Neural cell (in vitro differentiated cells): ENCODE measurements around the gene CTXN1.

Experiments
- CTCF ChIP-seq: fragments of 450-650 bp; IDR thresholded peaks from 2 replicates; pipeline ENCODE4 v1.5.1; 2014; ENCODE audit warnings: antibody characterized with exemption, mild to moderate bottlenecking, moderate library complexity; ENCODE audit not compliant: poor library complexity, severe bottlenecking
- EZH2 ChIP-seq: fragments of 200-600, 300-800 bp; shearing (Covaris generic), sonication (generic); IDR thresholded peaks from 2 replicates; pipeline ENCODE4 v1.6.1; 2014; ENCODE audit warnings: antibody characterized with exemption, low read length, borderline replicate concordance, mild to moderate bottlenecking; ENCODE audit not compliant: insufficient read depth, poor library complexity, severe bottlenecking
- POLR2AphosphoS5 ChIP-seq: IDR thresholded peaks from 2 replicates; pipeline ENCODE4 v1.6.1; 2012
- RAD21 ChIP-seq: fragments of 450-650 bp; conservative IDR thresholded peaks from 2 replicates; pipeline ENCODE4 v1.6.1; 2014; ENCODE audit warnings: antibody characterized with exemption, mild to moderate bottlenecking, moderate library complexity
- REST ChIP-seq: IDR thresholded peaks from 2 replicates; pipeline ENCODE4 v1.6.1; 2012; ENCODE audit warnings: borderline replicate concordance

GRCh38 chr19:7932276-7932929 lies 6.5 kb upstream of the CTXN1 start:
- TF ChIP-seq REST = no peak
- TF ChIP-seq CTCF = no peak
- TF ChIP-seq EZH2 = no peak
- TF ChIP-seq RAD21 = no peak
- TF ChIP-seq POLR2AphosphoS5 = no peak
